ENCODE results near the gene UPK3BL2.
"Not testable (repeated sequence)": the region's sequence is repeated elsewhere in the genome, so short reads cannot be mapped to it uniquely, and the experiment has no call there.

The UPK3BL2 gene

GRCh38 chr7:102543596-102543995, at the start of gene UPK3BL2:
UPK3BL2 (minus strand) TSS chr7:102543696; CDS start chr7:102543636, 60 bp downstream.
- DNase-seq: not testable (repeated sequence)

GRCh38 chr7:102592477-102593019, 49.1 kb upstream of the UPK3BL2 start:
- DNase-seq: peak; percentile 27

- DNase-seq: not testable (repeated sequence)
Measured at GRCh38 chr7:102589857-102590256, 46.4 kb upstream of the UPK3BL2 start.

- not testable (repeated sequence) for DNase-seq
Measured at GRCh38 chr7:102583495-102583894, 40.0 kb upstream of the UPK3BL2 start.

- DNase-seq: not testable (repeated sequence)
Measured at GRCh38 chr7:102581722-102582121, 38.2 kb upstream of the UPK3BL2 start.

GRCh38 chr7:102578486-102578885, 35.0 kb upstream of the UPK3BL2 start:
- not testable (repeated sequence) for DNase-seq

- DNase-seq: not testable (repeated sequence)
Measured at GRCh38 chr7:102577315-102578240, 34.1 kb upstream of the UPK3BL2 start.

- not testable (repeated sequence) for DNase-seq
Measured at GRCh38 chr7:102576363-102576762, 32.9 kb upstream of the UPK3BL2 start.

GRCh38 chr7:102574607-102575006, 31.1 kb upstream of the UPK3BL2 start:
- DNase-seq: not testable (repeated sequence)

GRCh38 chr7:102572261-102573239, 29.1 kb upstream of the UPK3BL2 start, which contains the start of gene POLR2J3:
POLR2J3 (minus strand) TSS chr7:102572583; CDS start chr7:102572521, 62 bp downstream.
- DNase-seq: peak; percentile 100

- DNase-seq: not testable (repeated sequence)
Measured at GRCh38 chr7:102568620-102569019, 25.1 kb upstream of the UPK3BL2 start.

- DNase-seq: not testable (repeated sequence)
Measured at GRCh38 chr7:102550808-102551422, 7.4 kb upstream of the UPK3BL2 start, which contains the start of gene SPDYE2. SPDYE2 (plus strand) TSS chr7:102551226; CDS start chr7:102553256, 2,030 bp downstream.

- DNase-seq: not testable (repeated sequence)
Measured at GRCh38 chr7:102546353-102546752, 2.9 kb upstream of the UPK3BL2 start.

- DNase-seq: not testable (repeated sequence)
Measured at GRCh38 chr7:102545288-102545687, 1.8 kb upstream of the UPK3BL2 start.

GRCh38 chr7:102544372-102544771, 876 bp upstream of the UPK3BL2 start:
- DNase-seq: not testable (repeated sequence)

GRCh38 chr7:102542771-102543170, 725 bp downstream of the UPK3BL2 start:
- DNase-seq: not testable (repeated sequence)

GRCh38 chr7:102542083-102542482, 1.4 kb downstream of the UPK3BL2 start:
- DNase-seq: not testable (repeated sequence)

GRCh38 chr7:102540604-102541003, 2.9 kb downstream of the UPK3BL2 start:
- DNase-seq: not testable (repeated sequence)

GRCh38 chr7:102535062-102535615, 8.4 kb downstream of the UPK3BL2 start:
- DNase-seq: not testable (repeated sequence)

- not testable (repeated sequence) for DNase-seq
Measured at GRCh38 chr7:102532127-102532526, 11.4 kb downstream of the UPK3BL2 start.

GRCh38 chr7:102531583-102531982, 11.9 kb downstream of the UPK3BL2 start:
- DNase-seq: not testable (repeated sequence)

All from activated naive CD4-positive, alpha-beta T cell treated with Interleukin-2 at 50 U/mL for 16 hours (primary cell).